Measurements from ENCODE around the gene CRACDL.

GRCh38 chr2:98806236-98806697, 129.8 kb downstream of the CRACDL start:
- TF ChIP-seq USF2 (IDR thresholded peaks at IDR 0.05; ENCODE audit: low read depth, low read length) (no peak), USF2 (CRISPR knock-in tag; IDR thresholded peaks at IDR 0.05; ENCODE audit: borderline replicate concordance) (no peak), CTCF (CRISPR knock-in tag; IDR thresholded peaks at IDR 0.05) (no peak), RAD21 (CRISPR knock-in tag; IDR thresholded peaks at IDR 0.05) (no peak), POLR2A (IDR thresholded peaks at IDR 0.05; ENCODE audit: insufficient read depth in 1 of 2, low read depth in 2 of 2, low read length in 2 of 2) (no peak), HMGXB4 (CRISPR knock-in tag; IDR thresholded peaks at IDR 0.05; ENCODE audit: borderline replicate concordance in 1 of 2, low read depth in 1 of 2) (no peak), THAP7 (CRISPR knock-in tag; IDR thresholded peaks at IDR 0.05) (no peak), SP1 (IDR thresholded peaks at IDR 0.05) (no peak), SP1 (CRISPR knock-in tag; IDR thresholded peaks at IDR 0.05) (no peak), MAX (IDR thresholded peaks at IDR 0.05) (no peak), BCL3 (CRISPR knock-in tag; IDR thresholded peaks at IDR 0.05) (no peak), SAP130 (CRISPR knock-in tag; IDR thresholded peaks at IDR 0.05; ENCODE audit: low read depth) (no peak)
